SK-N-SH treated with all-trans-retinoic acid at 6 μM for 48 hours (cell line): ENCODE results near the gene RCOR1.

Experiments
- ATAC-seq: fragments of 200-7000 bp; cut with Tn5 transposase; 3 replicates; pipeline ENCODE4 v1.9.1; 2020; ENCODE audit warnings: mild to moderate bottlenecking, moderate library complexity
- ARNTL ChIP-seq: fragments of 450-650 bp; formaldehyde crosslinking; IDR thresholded peaks from 2 replicates; pipeline ENCODE4 v1.5.0; 2020; ENCODE audit warnings: low read depth, mild to moderate bottlenecking, moderate library complexity, borderline replicate concordance
- BACH2 ChIP-seq: fragments of 250-450 bp; sonication (Bioruptor Pico); IDR thresholded peaks from 2 replicates; pipeline ENCODE4 v1.9.0; 2021; ENCODE audit warnings: mild to moderate bottlenecking, borderline replicate concordance
- CSDC2 ChIP-seq: fragments of 250-450 bp; sonication (Bioruptor Pico); IDR thresholded peaks from 2 replicates; pipeline ENCODE4 v1.5.0; 2020; ENCODE audit warnings: mild to moderate bottlenecking, moderate library complexity
- ESRRG ChIP-seq: fragments of 250-450 bp; sonication (Bioruptor Pico); IDR thresholded peaks from 2 replicates; pipeline ENCODE4 v1.6.1; 2021; ENCODE audit warnings: mild to moderate bottlenecking
- GLIS3 ChIP-seq: fragments of 250-450 bp; sonication (Bioruptor Pico); IDR thresholded peaks from 2 replicates; pipeline ENCODE4 v1.5.0; 2020; ENCODE audit warnings: mild to moderate bottlenecking, moderate library complexity
- ISL1 ChIP-seq: fragments of 250-450 bp; sonication (Bioruptor Pico); IDR thresholded peaks from 2 replicates; pipeline ENCODE4 v2.1.2; 2022; ENCODE audit warnings: mild to moderate bottlenecking, moderate library complexity
- OSR1 ChIP-seq: fragments of 250-450 bp; sonication (Bioruptor Pico); IDR thresholded peaks from 2 replicates; pipeline ENCODE4 v1.8.0; 2022; ENCODE audit warnings: moderate library complexity, mild to moderate bottlenecking, inconsistent platforms
- POU6F1 ChIP-seq: fragments of 250-450 bp; sonication (Bioruptor Pico); IDR thresholded peaks from 2 replicates; pipeline ENCODE4 v1.8.0; 2021; ENCODE audit warnings: low read depth, mild to moderate bottlenecking, moderate library complexity, borderline replicate concordance
- RARB ChIP-seq: fragments of 250-450 bp; sonication (Bioruptor Pico); IDR thresholded peaks from 2 replicates; pipeline ENCODE4 v1.8.0; 2021; ENCODE audit warnings: mild to moderate bottlenecking, moderate library complexity
- SNAI2 ChIP-seq: fragments of 250-450 bp; sonication (Bioruptor Pico); IDR thresholded peaks from 2 replicates; pipeline ENCODE4 v1.5.0; 2020; ENCODE audit warnings: mild to moderate bottlenecking, moderate library complexity
- ZC3H10 ChIP-seq: fragments of 250-450 bp; sonication (Bioruptor Pico); IDR thresholded peaks from 2 replicates; pipeline ENCODE4 v1.5.1; 2021; ENCODE audit warnings: mild to moderate bottlenecking, moderate library complexity
- ZFP3 ChIP-seq: fragments of 250-450 bp; sonication (Bioruptor Pico); IDR thresholded peaks from 2 replicates; pipeline ENCODE4 v1.5.0; 2020; ENCODE audit warnings: mild to moderate bottlenecking, moderate library complexity
- ZFP30 ChIP-seq: fragments of 450-650 bp; formaldehyde crosslinking; IDR thresholded peaks from 2 replicates; pipeline ENCODE4 v1.5.0; 2022; ENCODE audit warnings: mild to moderate bottlenecking, moderate library complexity
- ZNF565 ChIP-seq: fragments of 450-650 bp; formaldehyde crosslinking; conservative IDR thresholded peaks from 2 replicates; pipeline ENCODE4 v1.5.0; 2020; ENCODE audit warnings: low read depth, mild to moderate bottlenecking, moderate library complexity
- ZNF70 ChIP-seq: fragments of 450-650 bp; formaldehyde crosslinking; IDR thresholded peaks from 2 replicates; pipeline ENCODE4 v1.5.0; 2020; ENCODE audit warnings: mild to moderate bottlenecking, moderate library complexity
- ZNF8 ChIP-seq: fragments of 450-650 bp; formaldehyde crosslinking; IDR thresholded peaks from 2 replicates; pipeline ENCODE4 v1.5.0; 2020; ENCODE audit warnings: mild to moderate bottlenecking, moderate library complexity
- TF ChIP-seq, protein P1 (sequence below): fragments of 250-450 bp; sonication (Bioruptor Pico); IDR thresholded peaks from 2 replicates; pipeline ENCODE4 v1.5.1; 2020; ENCODE audit warnings: low read depth, mild to moderate bottlenecking, moderate library complexity
- TF ChIP-seq, protein P2 (sequence below): fragments of 250-450 bp; sonication (Bioruptor Pico); IDR thresholded peaks from 2 replicates; pipeline ENCODE4 v1.8.0; 2020; ENCODE audit warnings: mild to moderate bottlenecking, moderate library complexity, borderline replicate concordance
- TF ChIP-seq, protein P3 (sequence below): fragments of 250-450 bp; sonication (Bioruptor Pico); IDR thresholded peaks from 2 replicates; pipeline ENCODE4 v1.5.0; 2020; ENCODE audit warnings: mild to moderate bottlenecking, moderate library complexity

RCOR1 gene

GRCh38 chr14:102578821-102579220 lies 13.6 kb upstream of the RCOR1 start:
- TF ChIP-seq BACH2 (CRISPR knock-in tag): no peak
- TF ChIP-seq SNAI2 (CRISPR knock-in tag): no peak
- TF ChIP-seq, protein P1, sequence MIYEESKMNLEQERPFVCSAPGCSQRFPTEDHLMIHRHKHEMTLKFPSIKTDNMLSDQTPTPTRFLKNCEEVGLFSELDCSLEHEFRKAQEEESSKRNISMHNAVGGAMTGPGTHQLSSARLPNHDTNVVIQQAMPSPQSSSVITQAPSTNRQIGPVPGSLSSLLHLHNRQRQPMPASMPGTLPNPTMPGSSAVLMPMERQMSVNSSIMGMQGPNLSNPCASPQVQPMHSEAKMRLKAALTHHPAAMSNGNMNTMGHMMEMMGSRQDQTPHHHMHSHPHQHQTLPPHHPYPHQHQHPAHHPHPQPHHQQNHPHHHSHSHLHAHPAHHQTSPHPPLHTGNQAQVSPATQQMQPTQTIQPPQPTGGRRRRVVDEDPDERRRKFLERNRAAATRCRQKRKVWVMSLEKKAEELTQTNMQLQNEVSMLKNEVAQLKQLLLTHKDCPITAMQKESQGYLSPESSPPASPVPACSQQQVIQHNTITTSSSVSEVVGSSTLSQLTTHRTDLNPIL: no peak
- no peak for TF ChIP-seq OSR1
- no peak for TF ChIP-seq RARB (CRISPR knock-in tag)
- TF ChIP-seq ARNTL (CRISPR knock-in tag): no peak
- no peak for TF ChIP-seq ZFP30 (CRISPR knock-in tag)
- no peak for TF ChIP-seq ZNF8
- TF ChIP-seq ZNF565 (CRISPR knock-in tag): no peak
- TF ChIP-seq, protein P2, sequence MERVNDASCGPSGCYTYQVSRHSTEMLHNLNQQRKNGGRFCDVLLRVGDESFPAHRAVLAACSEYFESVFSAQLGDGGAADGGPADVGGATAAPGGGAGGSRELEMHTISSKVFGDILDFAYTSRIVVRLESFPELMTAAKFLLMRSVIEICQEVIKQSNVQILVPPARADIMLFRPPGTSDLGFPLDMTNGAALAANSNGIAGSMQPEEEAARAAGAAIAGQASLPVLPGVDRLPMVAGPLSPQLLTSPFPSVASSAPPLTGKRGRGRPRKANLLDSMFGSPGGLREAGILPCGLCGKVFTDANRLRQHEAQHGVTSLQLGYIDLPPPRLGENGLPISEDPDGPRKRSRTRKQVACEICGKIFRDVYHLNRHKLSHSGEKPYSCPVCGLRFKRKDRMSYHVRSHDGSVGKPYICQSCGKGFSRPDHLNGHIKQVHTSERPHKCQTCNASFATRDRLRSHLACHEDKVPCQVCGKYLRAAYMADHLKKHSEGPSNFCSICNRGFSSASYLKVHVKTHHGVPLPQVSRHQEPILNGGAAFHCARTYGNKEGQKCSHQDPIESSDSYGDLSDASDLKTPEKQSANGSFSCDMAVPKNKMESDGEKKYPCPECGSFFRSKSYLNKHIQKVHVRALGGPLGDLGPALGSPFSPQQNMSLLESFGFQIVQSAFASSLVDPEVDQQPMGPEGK: no peak
- TF ChIP-seq GLIS3 (CRISPR knock-in tag): no peak
- no peak for TF ChIP-seq CSDC2 (CRISPR knock-in tag)
- ATAC-seq: no peak

GRCh38 chr14:102579696-102580549 lies 12.5 kb upstream of the RCOR1 start:
- no peak for TF ChIP-seq ESRRG (CRISPR knock-in tag)
- TF ChIP-seq ZNF70 (CRISPR knock-in tag): no peak
- TF ChIP-seq ISL1: no peak
- TF ChIP-seq ZFP3 (CRISPR knock-in tag): no peak
- TF ChIP-seq ZC3H10 (CRISPR knock-in tag): no peak
- TF ChIP-seq, protein P3, sequence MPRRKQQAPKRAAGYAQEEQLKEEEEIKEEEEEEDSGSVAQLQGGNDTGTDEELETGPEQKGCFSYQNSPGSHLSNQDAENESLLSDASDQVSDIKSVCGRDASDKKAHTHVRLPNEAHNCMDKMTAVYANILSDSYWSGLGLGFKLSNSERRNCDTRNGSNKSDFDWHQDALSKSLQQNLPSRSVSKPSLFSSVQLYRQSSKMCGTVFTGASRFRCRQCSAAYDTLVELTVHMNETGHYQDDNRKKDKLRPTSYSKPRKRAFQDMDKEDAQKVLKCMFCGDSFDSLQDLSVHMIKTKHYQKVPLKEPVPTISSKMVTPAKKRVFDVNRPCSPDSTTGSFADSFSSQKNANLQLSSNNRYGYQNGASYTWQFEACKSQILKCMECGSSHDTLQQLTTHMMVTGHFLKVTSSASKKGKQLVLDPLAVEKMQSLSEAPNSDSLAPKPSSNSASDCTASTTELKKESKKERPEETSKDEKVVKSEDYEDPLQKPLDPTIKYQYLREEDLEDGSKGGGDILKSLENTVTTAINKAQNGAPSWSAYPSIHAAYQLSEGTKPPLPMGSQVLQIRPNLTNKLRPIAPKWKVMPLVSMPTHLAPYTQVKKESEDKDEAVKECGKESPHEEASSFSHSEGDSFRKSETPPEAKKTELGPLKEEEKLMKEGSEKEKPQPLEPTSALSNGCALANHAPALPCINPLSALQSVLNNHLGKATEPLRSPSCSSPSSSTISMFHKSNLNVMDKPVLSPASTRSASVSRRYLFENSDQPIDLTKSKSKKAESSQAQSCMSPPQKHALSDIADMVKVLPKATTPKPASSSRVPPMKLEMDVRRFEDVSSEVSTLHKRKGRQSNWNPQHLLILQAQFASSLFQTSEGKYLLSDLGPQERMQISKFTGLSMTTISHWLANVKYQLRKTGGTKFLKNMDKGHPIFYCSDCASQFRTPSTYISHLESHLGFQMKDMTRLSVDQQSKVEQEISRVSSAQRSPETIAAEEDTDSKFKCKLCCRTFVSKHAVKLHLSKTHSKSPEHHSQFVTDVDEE: no peak
- no peak for TF ChIP-seq CSDC2 (CRISPR knock-in tag)
- TF ChIP-seq, protein P1: no peak
- TF ChIP-seq ZNF8: no peak
- TF ChIP-seq OSR1: no peak
- TF ChIP-seq POU6F1 (CRISPR knock-in tag): no peak
- no peak for TF ChIP-seq ZNF565 (CRISPR knock-in tag)
- TF ChIP-seq, protein P2: no peak
- TF ChIP-seq ARNTL (CRISPR knock-in tag): no peak
- peak; percentile 73 for ATAC-seq
